Body of pancreas (tissue), 4 donors: ENCODE measurements around the gene SYTL1. TPM values are rescaled to one million over a fixed set of nuclear protein-coding genes. Genes with fewer than 3 reads are reported as not detected.
A peak's percentile ranks its signal among the peaks of the same experiment; 100 is the strongest.
"Not testable (repeated sequence)": the region's sequence is repeated elsewhere in the genome, so short reads cannot be mapped to it uniquely, and the experiment has no call there.

ENCODE experiments used
- ATAC-seq: fragments of 150-250 bp; one replicate; pipeline ENCODE4 v1.9.1; 2016
- DNase-seq, 4 donors: peaks; one replicate each; pipeline ENCODE4 v3.0.0-alpha.2; 2019
- H3K27ac ChIP-seq, 4 donors: fragments of 200-600 bp; sonication (generic); 1 replicate in 3 of 4; 2 replicates in 1 of 4; pipeline versions ENCODE4 v1.5.1 to v1.6.1; 2016 to 2019; ENCODE audit warnings: mild to moderate bottlenecking in 1 of 4, mixed read lengths in 1 of 4, moderate library complexity in 1 of 4
- H3K27me3 ChIP-seq, 2 donors: fragments of 200-600 bp; sonication (generic); one replicate each; pipeline ENCODE4 v1.6.0; 2016; ENCODE audit warnings: mild to moderate bottlenecking in 1 of 2
- H3K36me3 ChIP-seq, 2 donors: fragments of 200-600 bp; sonication (generic); replicated peaks in 1 of 2; 2 replicates each; pipeline ENCODE4 v1.5.1; 2016; ENCODE audit warnings: low read depth in 2 of 2; ENCODE audit not compliant: insufficient read depth in 1 of 2
- H3K4me1 ChIP-seq: fragments of 200-600 bp; sonication (generic); one replicate; pipeline ENCODE4 v1.6.0; 2016
- H3K4me3 ChIP-seq, 2 donors: fragments of 200-600 bp; sonication (generic); 1 replicate in 1 of 2; 2 replicates in 1 of 2; pipeline ENCODE4 v1.5.1; 2016 to 2019
- H3K9me3 ChIP-seq, 3 donors: fragments of 200-600 bp; sonication (generic); 1 replicate in 2 of 3; 2 replicates in 1 of 3; pipeline ENCODE4 v1.5.1; 2016
- POLR2A ChIP-seq, 3 donors: fragments of 450-650 bp; IDR thresholded peaks; one replicate each; pipeline ENCODE4 v1.6.1; 2016; ENCODE audit warnings: antibody characterized with exemption in 3 of 3, mild to moderate bottlenecking in 2 of 3
- WGBS, 2 donors: methylation state at CpG; one replicate each; pipeline ENCODE4 v1.1.5; 2017; 5-methylcytosine and 5-hydroxymethylcytosine counted together
- intact Hi-C: fragments of 100-400 bp; cut with DNase I; formaldehyde crosslinking; loops from one replicate; pipeline ENCODE4 v1.15.1; 2023
- total RNA-seq, 2 donors: library from RNA; depleted of rRNA; stranded (reverse); fragments of >200 nt; gene quantifications; one replicate each; pipeline ENCODE4 v1.1.0, GENCODE V29; 2016
- TF ChIP-seq, protein P1 (sequence below), 7 experiments: fragments of 450-650 bp in 4 of 7; fragments of 200-600 bp in 3 of 7; sonication (generic) in 3 of 7; IDR thresholded peaks; one replicate each; pipeline ENCODE4 v1.5.1; 2016 to 2019; ENCODE audit warnings: antibody characterized with exemption in 7 of 7

Gene SYTL1
- total RNA-seq, 2 donors from 2014 or later = 107 to 129 TPM

DNA sequence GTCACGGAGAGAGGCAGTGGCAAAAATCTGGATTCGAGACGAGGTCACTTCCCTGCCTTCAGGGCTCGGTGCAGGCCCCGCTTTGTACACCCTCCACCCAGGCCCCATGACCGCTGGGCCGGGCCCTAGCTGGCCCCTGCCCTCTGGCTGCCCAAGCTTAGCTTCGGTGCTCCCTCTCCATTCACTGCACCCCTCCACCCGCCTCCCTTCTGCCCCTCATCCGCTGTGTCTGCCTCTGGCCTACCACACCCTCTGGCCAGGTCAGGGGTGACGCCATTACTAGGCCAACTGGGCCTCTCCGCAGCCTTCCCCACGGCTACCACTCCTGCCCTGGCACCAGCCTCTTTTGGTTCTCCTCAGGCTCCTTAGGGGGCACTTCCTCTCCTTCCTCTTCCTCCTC is 41.8 kb downstream of the SYTL1 start:
- H3K4me1 ChIP-seq = peaks cover 14% of the 10 kb centered on the region
- no peaks in the 10 kb centered on the region for H3K9me3 ChIP-seq
- ATAC-seq (no peak), DNase-seq (no peak)
- no peak overlapping the region for H3K4me3 ChIP-seq
- TF ChIP-seq, protein P1, sequence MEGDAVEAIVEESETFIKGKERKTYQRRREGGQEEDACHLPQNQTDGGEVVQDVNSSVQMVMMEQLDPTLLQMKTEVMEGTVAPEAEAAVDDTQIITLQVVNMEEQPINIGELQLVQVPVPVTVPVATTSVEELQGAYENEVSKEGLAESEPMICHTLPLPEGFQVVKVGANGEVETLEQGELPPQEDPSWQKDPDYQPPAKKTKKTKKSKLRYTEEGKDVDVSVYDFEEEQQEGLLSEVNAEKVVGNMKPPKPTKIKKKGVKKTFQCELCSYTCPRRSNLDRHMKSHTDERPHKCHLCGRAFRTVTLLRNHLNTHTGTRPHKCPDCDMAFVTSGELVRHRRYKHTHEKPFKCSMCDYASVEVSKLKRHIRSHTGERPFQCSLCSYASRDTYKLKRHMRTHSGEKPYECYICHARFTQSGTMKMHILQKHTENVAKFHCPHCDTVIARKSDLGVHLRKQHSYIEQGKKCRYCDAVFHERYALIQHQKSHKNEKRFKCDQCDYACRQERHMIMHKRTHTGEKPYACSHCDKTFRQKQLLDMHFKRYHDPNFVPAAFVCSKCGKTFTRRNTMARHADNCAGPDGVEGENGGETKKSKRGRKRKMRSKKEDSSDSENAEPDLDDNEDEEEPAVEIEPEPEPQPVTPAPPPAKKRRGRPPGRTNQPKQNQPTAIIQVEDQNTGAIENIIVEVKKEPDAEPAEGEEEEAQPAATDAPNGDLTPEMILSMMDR (IDR thresholded peaks at IDR 0.05) = no peak
- no peak for TF ChIP-seq POLR2A (IDR thresholded peaks at IDR 0.05)
- H3K27ac ChIP-seq = no peak overlapping the region
- intact Hi-C loops = no loop called here
- 88 to 92% methylated on average over 12 to 13 of the region's 13 CpGs for WGBS, 2 donors
- H3K36me3 ChIP-seq = no peaks in the 10 kb centered on the region
- H3K27me3 ChIP-seq = no peaks in the 10 kb centered on the region

DNA sequence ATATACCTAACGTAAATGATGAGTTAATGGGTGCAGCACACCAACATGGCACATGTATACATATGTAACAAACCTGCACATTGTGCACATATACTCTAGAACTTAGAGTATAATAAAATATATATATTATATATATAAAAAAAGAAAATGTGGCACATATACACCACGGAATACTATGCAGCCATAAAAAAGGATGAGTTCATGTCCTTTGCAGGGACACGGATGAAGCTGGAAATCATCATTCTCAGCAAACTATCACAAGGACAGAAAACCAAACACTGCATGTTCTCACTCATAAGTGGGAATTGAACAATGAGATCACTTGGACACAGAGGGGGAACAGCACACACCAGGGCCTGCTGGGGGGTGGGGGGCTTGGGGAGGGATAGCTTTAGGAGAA is 43.0 kb downstream of the SYTL1 start:
- H3K4me3 ChIP-seq, H3K27me3 ChIP-seq, H3K36me3 ChIP-seq, DNase-seq, intact Hi-C loops, H3K27ac ChIP-seq, H3K9me3 ChIP-seq, ATAC-seq: not testable (repeated sequence)
- peaks cover 15% of the 10 kb centered on the region for H3K4me1 ChIP-seq
- 92 to 94% methylated on average over 3 of the region's 3 CpGs for WGBS, 2 donors

DNA sequence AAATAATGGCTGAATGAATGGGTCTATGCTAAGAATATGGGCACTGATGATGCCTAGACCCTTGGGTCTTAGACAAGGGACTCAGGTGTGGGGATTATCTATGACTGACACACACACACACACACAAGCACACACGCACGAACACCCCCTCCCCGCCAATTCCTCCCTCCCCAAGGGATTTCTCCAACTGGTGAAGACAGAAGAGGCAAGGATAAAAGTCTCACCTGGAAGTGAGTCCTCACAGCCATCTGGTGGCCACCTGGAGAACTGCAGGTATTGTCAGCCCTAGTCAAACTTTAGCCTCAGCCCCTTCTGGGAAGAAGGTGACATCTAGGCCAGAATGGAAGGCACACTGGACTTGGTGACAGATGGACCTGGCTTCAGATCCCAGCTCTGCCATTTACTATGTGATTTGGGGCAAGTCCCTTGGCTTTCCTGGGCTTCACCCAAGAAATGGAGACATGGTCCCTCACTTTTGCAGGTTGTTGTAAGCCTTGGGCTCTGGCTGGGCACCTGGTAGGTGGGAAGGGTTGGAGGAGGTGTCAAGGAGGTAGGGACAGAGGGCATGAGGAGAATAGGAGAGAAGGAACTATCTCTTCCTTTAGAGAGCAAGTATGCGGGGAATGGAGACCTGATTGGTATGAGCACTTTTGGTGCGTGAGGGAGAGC is 46.6 kb downstream of the SYTL1 start:
- H3K4me3 ChIP-seq = no peak overlapping the region
- DNase-seq = peak; percentile 82 to 89 (median 84)
- H3K27me3 ChIP-seq = no peaks in the 10 kb centered on the region
- no peaks in the 10 kb centered on the region for H3K36me3 ChIP-seq
- no peaks in the 10 kb centered on the region for H3K9me3 ChIP-seq
- no peak for TF ChIP-seq POLR2A (IDR thresholded peaks at IDR 0.05)
- TF ChIP-seq, protein P1 (IDR thresholded peaks at IDR 0.05) = peak; percentile 64 to 94 (median 87)
- H3K4me1 ChIP-seq = peaks cover 22% of the 10 kb centered on the region
- 35 to 45% methylated on average over 5 of the region's 5 CpGs for WGBS, 2 donors
- peak; percentile 50 for ATAC-seq
- intact Hi-C loops = no loop called here
- H3K27ac ChIP-seq = no peak overlapping the region

DNA sequence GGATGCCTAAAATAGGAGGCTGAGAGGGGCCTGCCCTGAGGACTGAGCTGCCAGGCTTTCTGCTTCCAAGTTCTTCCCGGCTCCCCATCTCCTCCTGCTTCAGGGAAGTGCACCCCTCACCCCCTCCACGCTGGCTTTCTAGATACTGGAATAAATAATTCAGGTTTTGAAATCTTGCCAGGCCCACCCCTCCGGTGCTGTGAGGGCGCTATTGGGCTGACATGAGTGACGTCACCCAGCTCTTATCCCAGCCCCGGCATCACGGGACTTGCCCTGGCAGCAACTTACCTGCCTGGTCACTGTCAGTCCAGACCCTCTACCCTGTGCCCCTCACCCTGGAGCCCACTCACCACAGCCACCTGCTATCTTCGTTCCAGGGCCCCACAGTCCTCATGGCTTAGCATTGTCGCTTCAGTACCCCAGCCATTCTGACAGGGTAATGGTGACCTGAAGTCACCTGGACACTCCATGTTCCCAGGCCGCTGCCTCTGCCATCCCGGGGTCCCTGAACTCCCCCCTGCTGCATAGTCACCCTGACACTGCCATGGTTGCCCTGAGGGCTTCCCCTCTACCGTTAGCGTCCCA is 49.8 kb downstream of the SYTL1 start:
- H3K27ac ChIP-seq = peak overlapping the region in 3 of 4 donors; percentile 3 to 40 (median 27)
- no peaks in the 10 kb centered on the region for H3K36me3 ChIP-seq
- peak; percentile 47 to 69 (median 64) for DNase-seq
- intact Hi-C loops = loop anchor here (5.0 kb wide), 2 partner anchors 34 to 216 kb away; no protein-coding TSS in a partner anchor
- ATAC-seq = peak; percentile 26
- no peaks in the 10 kb centered on the region for H3K9me3 ChIP-seq
- no peak overlapping the region for H3K4me3 ChIP-seq
- TF ChIP-seq POLR2A (IDR thresholded peaks at IDR 0.05) = no peak
- TF ChIP-seq, protein P1 (IDR thresholded peaks at IDR 0.05) = no peak
- H3K27me3 ChIP-seq = no peaks in the 10 kb centered on the region
- WGBS, 2 donors = 3 to 8% methylated on average over 11 to 13 of the region's 13 CpGs
- H3K4me1 ChIP-seq = peaks cover 22% of the 10 kb centered on the region

DNA sequence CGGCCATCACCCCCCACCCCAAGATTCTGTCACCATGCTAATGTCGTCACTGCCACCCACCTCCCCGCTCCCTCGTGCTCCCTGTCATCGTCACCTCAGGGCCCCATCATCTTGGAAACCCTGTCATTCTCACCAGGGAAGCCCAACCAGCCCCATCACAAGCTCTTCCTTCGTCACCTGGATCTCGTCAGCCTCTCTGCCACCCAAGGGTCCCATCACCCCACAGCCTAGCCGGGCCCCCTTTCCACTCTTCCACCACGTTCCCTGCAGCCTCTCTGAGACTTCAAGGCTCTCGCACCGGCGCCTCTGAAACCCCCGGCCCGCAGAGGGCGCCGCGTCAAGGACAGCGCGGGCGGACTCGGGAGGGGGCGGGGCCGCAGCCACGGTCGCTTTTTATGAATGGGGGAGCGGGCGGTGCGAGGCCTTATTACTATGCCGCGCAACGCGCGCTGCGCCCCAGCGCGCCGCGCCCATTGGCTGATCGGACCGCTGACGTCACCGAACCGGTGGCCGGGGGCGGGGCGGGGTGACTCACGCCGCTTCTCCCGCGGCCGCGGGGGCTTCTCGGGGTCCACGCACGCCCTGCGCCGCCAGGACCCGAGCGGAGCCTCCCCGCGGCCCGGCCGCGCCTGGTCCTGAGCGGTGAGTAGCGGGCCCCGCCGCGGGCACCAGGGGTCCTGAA is 50.4 kb downstream of the SYTL1 start, which contains the start of gene GPR3:
GPR3 (plus strand) TSS at position 527 of the 682 bp plus-strand sequence. CDS start 1,177 bp downstream, outside the sequence.
- Histone ChIP-seq H3K27me3 (no peaks in the 10 kb centered on the region), H3K27ac (peak within 1 kb of the TSS in 3 of 4 donors; percentile 20 to 53 (median 49)), H3K4me1 (peaks cover 22% of the 10 kb centered on the region), H3K9me3 (no peaks in the 10 kb centered on the region), H3K36me3 (no peaks in the 10 kb centered on the region), H3K4me3 (peak within 1 kb of the TSS in 1 of 2 donors; percentile 23)
- TF ChIP-seq, protein P1 (IDR thresholded peaks at IDR 0.05) = peak in 6 of 7 experiments; percentile 35 to 57 (median 46)
- TF ChIP-seq POLR2A (IDR thresholded peaks at IDR 0.05) = no peak
- DNase-seq (peak; percentile 85 to 92 (median 89)), ATAC-seq (peak; percentile 86)
- intact Hi-C loops = loop anchor here (5.0 kb wide), 2 partner anchors 35 to 215 kb away; no protein-coding TSS in a partner anchor
- WGBS, 2 donors = 1 to 9% methylated on average over 9 to 68 of the region's 69 CpGs
